Activated T-helper 2 cell treated with anti-CD3 and anti-CD28 coated beads, Interferon-gamma antibody, Interleukin-2, Interleukin-4, amounts not matched to agents 10 μg/mL and 5 μg/mL and 100 μg/mL, durations not matched to agents 14 hours and 24 hours and 36 hours (primary cell): ENCODE results near the gene MYO6. TPM values are rescaled to one million over a fixed set of nuclear protein-coding genes. Genes with fewer than 3 reads are reported as not detected.
"Not testable (repeated sequence)": the region's sequence is repeated elsewhere in the genome, so short reads cannot be mapped to it uniquely, and the experiment has no call there.

Source experiments
- DNase-seq: peaks from one replicate; pipeline ENCODE4 v3.0.0; 2021; ENCODE audit warnings: low spot score
- H3K27ac Mint-ChIP-seq: one replicate; pipeline ENCODE4 v1.8.0; 2021; ENCODE audit warnings: mixed read lengths
- H3K27me3 Mint-ChIP-seq: one replicate; pipeline ENCODE4 v1.8.0; 2021; ENCODE audit warnings: low read depth, mixed read lengths
- H3K36me3 Mint-ChIP-seq: one replicate; pipeline ENCODE4 v1.8.0; 2021; ENCODE audit warnings: low read depth, mixed read lengths
- H3K4me1 Mint-ChIP-seq: one replicate; pipeline ENCODE4 v1.8.0; 2021; ENCODE audit warnings: low read depth, mixed read lengths
- H3K4me3 Mint-ChIP-seq: one replicate; pipeline ENCODE4 v1.8.0; 2021; ENCODE audit warnings: low read depth, mild to moderate bottlenecking, moderate library complexity, mixed read lengths
- H3K9me3 Mint-ChIP-seq: one replicate; pipeline ENCODE4 v1.8.0; 2021; ENCODE audit warnings: mixed read lengths
- intact Hi-C: fragments of 100-400 bp; cut with micrococcal nuclease; formaldehyde crosslinking; loops from one replicate; pipeline ENCODE4 v1.15.1; 2023
- total RNA-seq: library from RNA; stranded (reverse); gene quantifications from 2 replicates; pipeline ENCODE4 v1.2.3, GENCODE V29; 2022

MYO6 gene
- total RNA-seq, 1 donor from 2014 or later, result 0.41 TPM

GRCh38 chr6:75882734-75883133, 133.7 kb downstream of the MYO6 start:
- H3K4me3 Mint-ChIP-seq, result no peak overlapping the region

GRCh38 chr6:75884822-75885221, 135.8 kb downstream of the MYO6 start:
- intact Hi-C loops, result no loop called here
- Mint-ChIP-seq H3K9me3 (no peaks in the 10 kb centered on the region), H3K27ac (no peak overlapping the region), H3K27me3 (no peaks in the 10 kb centered on the region), H3K4me1 (no peaks in the 10 kb centered on the region), H3K36me3 (no peaks in the 10 kb centered on the region), H3K4me3 (no peak overlapping the region)
- no peak for DNase-seq

More at GRCh38 chr6:75882734-75883133, 133.7 kb downstream of the MYO6 start:
- Mint-ChIP-seq H3K9me3 (no peaks in the 10 kb centered on the region), H3K27ac (no peak overlapping the region), H3K36me3 (no peaks in the 10 kb centered on the region), H3K27me3 (no peaks in the 10 kb centered on the region), H3K4me1 (no peaks in the 10 kb centered on the region)
- intact Hi-C loops, result no loop called here
- no peak for DNase-seq

DNA sequence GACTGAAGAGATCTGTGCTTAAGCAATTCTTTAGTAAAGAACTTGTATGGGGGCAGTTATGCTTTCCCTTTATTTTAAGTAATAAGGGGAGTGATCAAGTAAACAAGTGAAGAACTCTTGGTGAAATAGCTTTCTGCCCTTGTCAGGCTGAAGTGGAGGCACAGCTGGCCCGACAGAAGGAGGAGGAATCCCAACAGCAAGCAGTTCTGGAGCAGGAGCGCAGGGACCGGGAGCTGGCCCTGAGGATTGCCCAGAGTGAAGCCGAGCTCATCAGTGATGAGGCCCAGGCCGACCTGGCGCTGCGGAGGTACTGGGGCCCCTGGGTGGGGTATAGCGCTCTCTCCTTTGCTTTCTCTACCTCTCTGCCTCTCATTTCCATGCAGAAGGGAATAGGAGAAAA, 143.3 kb downstream of the MYO6 start:
- no peak overlapping the region for H3K4me3 Mint-ChIP-seq
- no peak for DNase-seq
- intact Hi-C loops, result no loop called here
- no peak overlapping the region for H3K27ac Mint-ChIP-seq
- no peaks in the 10 kb centered on the region for H3K9me3 Mint-ChIP-seq
- H3K4me1 Mint-ChIP-seq, result no peaks in the 10 kb centered on the region
- H3K27me3 Mint-ChIP-seq, result no peaks in the 10 kb centered on the region
- no peaks in the 10 kb centered on the region for H3K36me3 Mint-ChIP-seq

- no peaks in the 10 kb centered on the region for H3K4me1 Mint-ChIP-seq
- no peak for DNase-seq
- no peak overlapping the region for H3K27ac Mint-ChIP-seq
- no peaks in the 10 kb centered on the region for H3K36me3 Mint-ChIP-seq
- intact Hi-C loops, result no loop called here
- no peaks in the 10 kb centered on the region for H3K27me3 Mint-ChIP-seq
- no peak overlapping the region for H3K4me3 Mint-ChIP-seq
- no peaks in the 10 kb centered on the region for H3K9me3 Mint-ChIP-seq
Observed at GRCh38 chr6:75893058-75893775, 144.2 kb downstream of the MYO6 start.

- Mint-ChIP-seq H3K27ac (no peak overlapping the region), H3K4me3 (no peak overlapping the region), H3K9me3 (no peaks in the 10 kb centered on the region), H3K27me3 (no peaks in the 10 kb centered on the region), H3K36me3 (no peaks in the 10 kb centered on the region), H3K4me1 (no peaks in the 10 kb centered on the region)
- DNase-seq, result no peak
- intact Hi-C loops, result no loop called here
Observed at GRCh38 chr6:75893776-75894152, 144.7 kb downstream of the MYO6 start.

- intact Hi-C loops, result no loop called here
- Mint-ChIP-seq H3K36me3 (no peaks in the 10 kb centered on the region), H3K9me3 (no peaks in the 10 kb centered on the region), H3K4me3 (no peak overlapping the region), H3K27me3 (no peaks in the 10 kb centered on the region), H3K4me1 (no peaks in the 10 kb centered on the region), H3K27ac (no peak overlapping the region)
- DNase-seq, result no peak
Observed at GRCh38 chr6:75896526-75896925, 147.5 kb downstream of the MYO6 start.

- H3K4me1 Mint-ChIP-seq, H3K27me3 Mint-ChIP-seq, intact Hi-C loops, H3K27ac Mint-ChIP-seq, H3K4me3 Mint-ChIP-seq, H3K9me3 Mint-ChIP-seq, DNase-seq, H3K36me3 Mint-ChIP-seq: not testable (repeated sequence)
Observed at GRCh38 chr6:75900216-75900615, 151.2 kb downstream of the MYO6 start.

DNA sequence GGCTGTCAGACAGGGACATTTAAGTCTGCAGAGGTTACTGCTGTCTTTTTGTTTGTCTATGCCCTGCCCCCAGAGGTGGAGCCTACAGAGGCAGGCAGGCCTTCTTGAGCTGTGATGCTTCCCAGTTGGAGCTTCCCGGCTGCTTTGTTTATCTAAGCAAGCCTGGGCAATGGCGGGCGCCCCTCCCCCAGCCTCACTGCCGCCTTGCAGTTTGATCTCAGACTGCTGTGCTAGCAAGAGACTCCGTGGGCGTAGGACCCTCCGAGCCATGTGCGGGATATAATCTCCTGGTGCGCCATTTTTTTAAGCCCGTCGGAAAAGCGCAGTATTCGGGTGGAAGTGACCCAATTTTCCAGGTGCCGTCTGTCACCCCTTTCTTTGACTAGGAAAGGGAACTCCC, 156.1 kb downstream of the MYO6 start:
- H3K27me3 Mint-ChIP-seq, H3K4me1 Mint-ChIP-seq, H3K9me3 Mint-ChIP-seq, DNase-seq, H3K36me3 Mint-ChIP-seq, H3K27ac Mint-ChIP-seq, H3K4me3 Mint-ChIP-seq, intact Hi-C loops: not testable (repeated sequence)

GRCh38 chr6:75906871-75907270, 157.8 kb downstream of the MYO6 start:
- intact Hi-C loops, result no loop called here
- H3K4me3 Mint-ChIP-seq, result no peak overlapping the region

GRCh38 chr6:75907444-75907843, 158.4 kb downstream of the MYO6 start:
- no peak overlapping the region for H3K4me3 Mint-ChIP-seq
- H3K4me1 Mint-ChIP-seq, result no peaks in the 10 kb centered on the region
- intact Hi-C loops, result no loop called here
- DNase-seq, result no peak
- no peaks in the 10 kb centered on the region for H3K36me3 Mint-ChIP-seq
- no peak overlapping the region for H3K27ac Mint-ChIP-seq
- H3K27me3 Mint-ChIP-seq, result no peaks in the 10 kb centered on the region
- no peaks in the 10 kb centered on the region for H3K9me3 Mint-ChIP-seq

More at GRCh38 chr6:75906871-75907270, 157.8 kb downstream of the MYO6 start:
- Mint-ChIP-seq H3K27ac (no peak overlapping the region), H3K36me3 (no peaks in the 10 kb centered on the region), H3K9me3 (no peaks in the 10 kb centered on the region), H3K27me3 (no peaks in the 10 kb centered on the region), H3K4me1 (no peaks in the 10 kb centered on the region)
- DNase-seq, result no peak

- Mint-ChIP-seq H3K4me1 (no peaks in the 10 kb centered on the region), H3K4me3 (no peak overlapping the region), H3K36me3 (no peaks in the 10 kb centered on the region), H3K27ac (no peak overlapping the region), H3K9me3 (no peaks in the 10 kb centered on the region), H3K27me3 (no peaks in the 10 kb centered on the region)
- intact Hi-C loops, result no loop called here
- DNase-seq, result no peak
Observed at GRCh38 chr6:75913040-75913439, 164.0 kb downstream of the MYO6 start.

GRCh38 chr6:75922226-75922625, 173.2 kb downstream of the MYO6 start:
- H3K9me3 Mint-ChIP-seq, result no peaks in the 10 kb centered on the region
- H3K27me3 Mint-ChIP-seq, result no peaks in the 10 kb centered on the region
- H3K27ac Mint-ChIP-seq, result no peak overlapping the region
- intact Hi-C loops, result no loop called here
- H3K36me3 Mint-ChIP-seq, result no peaks in the 10 kb centered on the region
- DNase-seq, result no peak
- no peak overlapping the region for H3K4me3 Mint-ChIP-seq
- H3K4me1 Mint-ChIP-seq, result no peaks in the 10 kb centered on the region

- Mint-ChIP-seq H3K4me1 (no peaks in the 10 kb centered on the region), H3K27me3 (no peaks in the 10 kb centered on the region), H3K4me3 (no peak overlapping the region), H3K36me3 (no peaks in the 10 kb centered on the region), H3K27ac (no peak overlapping the region), H3K9me3 (no peaks in the 10 kb centered on the region)
- DNase-seq, result no peak
- intact Hi-C loops, result no loop called here
Observed at GRCh38 chr6:75926293-75927168, 177.5 kb downstream of the MYO6 start.
